Hepatocyte (in vitro differentiated cells): ENCODE measurements around the gene PLA2G4C.

Experiments
- EZH2phosphoT487 ChIP-seq: fragments of 200-600 bp; sonication (generic); IDR thresholded peaks from one replicate; pipeline ENCODE4 v1.6.1; 2018; ENCODE audit warnings: antibody characterized with exemption, mild to moderate bottlenecking, low read depth, moderate library complexity; ENCODE audit not compliant: unreplicated experiment, severe bottlenecking
- TF ChIP-seq, protein P1 (sequence below): fragments of 200-600 bp; sonication (generic); IDR thresholded peaks from 2 replicates; pipeline ENCODE4 v1.5.1; 2016; ENCODE audit warnings: antibody characterized with exemption, mild to moderate bottlenecking; ENCODE audit not compliant: poor library complexity

DNA sequence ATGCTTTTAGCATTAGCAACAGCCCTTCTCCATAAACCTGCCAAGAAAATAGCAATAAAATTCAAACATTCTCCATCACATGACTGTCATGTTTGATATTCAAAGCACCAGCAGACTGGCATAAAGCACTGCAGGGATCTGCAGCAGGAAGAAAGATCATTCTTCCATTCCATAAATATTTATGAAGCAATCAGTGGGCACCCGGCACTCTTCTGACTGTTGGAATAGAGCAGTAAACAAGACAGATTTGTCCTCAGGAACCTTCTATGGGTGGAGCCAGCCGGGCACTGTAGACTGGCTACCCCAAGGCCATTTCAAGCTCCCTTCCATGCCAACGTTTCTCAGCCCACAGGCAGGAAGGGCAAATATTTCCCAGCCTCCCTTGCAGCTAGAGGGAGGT, 25.5 kb downstream of the PLA2G4C start:
- TF ChIP-seq, protein P1, sequence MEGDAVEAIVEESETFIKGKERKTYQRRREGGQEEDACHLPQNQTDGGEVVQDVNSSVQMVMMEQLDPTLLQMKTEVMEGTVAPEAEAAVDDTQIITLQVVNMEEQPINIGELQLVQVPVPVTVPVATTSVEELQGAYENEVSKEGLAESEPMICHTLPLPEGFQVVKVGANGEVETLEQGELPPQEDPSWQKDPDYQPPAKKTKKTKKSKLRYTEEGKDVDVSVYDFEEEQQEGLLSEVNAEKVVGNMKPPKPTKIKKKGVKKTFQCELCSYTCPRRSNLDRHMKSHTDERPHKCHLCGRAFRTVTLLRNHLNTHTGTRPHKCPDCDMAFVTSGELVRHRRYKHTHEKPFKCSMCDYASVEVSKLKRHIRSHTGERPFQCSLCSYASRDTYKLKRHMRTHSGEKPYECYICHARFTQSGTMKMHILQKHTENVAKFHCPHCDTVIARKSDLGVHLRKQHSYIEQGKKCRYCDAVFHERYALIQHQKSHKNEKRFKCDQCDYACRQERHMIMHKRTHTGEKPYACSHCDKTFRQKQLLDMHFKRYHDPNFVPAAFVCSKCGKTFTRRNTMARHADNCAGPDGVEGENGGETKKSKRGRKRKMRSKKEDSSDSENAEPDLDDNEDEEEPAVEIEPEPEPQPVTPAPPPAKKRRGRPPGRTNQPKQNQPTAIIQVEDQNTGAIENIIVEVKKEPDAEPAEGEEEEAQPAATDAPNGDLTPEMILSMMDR, result no peak
- TF ChIP-seq EZH2phosphoT487, result no peak
